Neural progenitor cell (in vitro differentiated cells): ENCODE data around the gene RASGRF1.

Experiments
- EZH2 ChIP-seq: fragments of 200-600 bp; sonication (generic); IDR thresholded peaks from 2 replicates; pipeline ENCODE4 v1.6.1; 2017; ENCODE audit warnings: antibody characterized with exemption, mild to moderate bottlenecking, moderate library complexity
- TF ChIP-seq, protein P1 (sequence below): fragments of 200-600 bp; sonication (generic); IDR thresholded peaks from 2 replicates; pipeline ENCODE4 v1.5.1; 2017; ENCODE audit warnings: antibody characterized with exemption, mild to moderate bottlenecking

DNA sequence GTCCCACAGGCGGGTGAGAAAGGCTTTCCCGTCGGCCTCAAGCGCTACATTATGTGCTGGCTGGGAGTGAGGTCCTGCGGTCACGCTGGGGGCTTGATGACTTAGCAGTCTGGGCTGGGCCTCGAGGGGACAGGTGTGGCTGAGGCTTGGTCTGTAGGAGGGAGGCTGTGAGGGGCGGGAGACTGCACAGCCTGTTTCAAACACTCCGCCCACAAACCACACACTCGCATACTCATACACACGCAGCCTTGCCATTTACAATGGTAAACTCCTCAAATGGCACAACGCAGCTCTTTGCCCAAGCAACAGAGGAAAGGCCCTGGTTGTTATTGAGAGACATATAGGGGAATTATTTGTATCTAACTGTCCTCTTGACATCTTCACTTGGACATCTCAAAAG, 32.4 kb upstream of the RASGRF1 start:
- TF ChIP-seq, protein P1, sequence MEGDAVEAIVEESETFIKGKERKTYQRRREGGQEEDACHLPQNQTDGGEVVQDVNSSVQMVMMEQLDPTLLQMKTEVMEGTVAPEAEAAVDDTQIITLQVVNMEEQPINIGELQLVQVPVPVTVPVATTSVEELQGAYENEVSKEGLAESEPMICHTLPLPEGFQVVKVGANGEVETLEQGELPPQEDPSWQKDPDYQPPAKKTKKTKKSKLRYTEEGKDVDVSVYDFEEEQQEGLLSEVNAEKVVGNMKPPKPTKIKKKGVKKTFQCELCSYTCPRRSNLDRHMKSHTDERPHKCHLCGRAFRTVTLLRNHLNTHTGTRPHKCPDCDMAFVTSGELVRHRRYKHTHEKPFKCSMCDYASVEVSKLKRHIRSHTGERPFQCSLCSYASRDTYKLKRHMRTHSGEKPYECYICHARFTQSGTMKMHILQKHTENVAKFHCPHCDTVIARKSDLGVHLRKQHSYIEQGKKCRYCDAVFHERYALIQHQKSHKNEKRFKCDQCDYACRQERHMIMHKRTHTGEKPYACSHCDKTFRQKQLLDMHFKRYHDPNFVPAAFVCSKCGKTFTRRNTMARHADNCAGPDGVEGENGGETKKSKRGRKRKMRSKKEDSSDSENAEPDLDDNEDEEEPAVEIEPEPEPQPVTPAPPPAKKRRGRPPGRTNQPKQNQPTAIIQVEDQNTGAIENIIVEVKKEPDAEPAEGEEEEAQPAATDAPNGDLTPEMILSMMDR: no peak
- TF ChIP-seq EZH2: no peak
